ENCODE results near the gene KCNIP4.

DNA sequence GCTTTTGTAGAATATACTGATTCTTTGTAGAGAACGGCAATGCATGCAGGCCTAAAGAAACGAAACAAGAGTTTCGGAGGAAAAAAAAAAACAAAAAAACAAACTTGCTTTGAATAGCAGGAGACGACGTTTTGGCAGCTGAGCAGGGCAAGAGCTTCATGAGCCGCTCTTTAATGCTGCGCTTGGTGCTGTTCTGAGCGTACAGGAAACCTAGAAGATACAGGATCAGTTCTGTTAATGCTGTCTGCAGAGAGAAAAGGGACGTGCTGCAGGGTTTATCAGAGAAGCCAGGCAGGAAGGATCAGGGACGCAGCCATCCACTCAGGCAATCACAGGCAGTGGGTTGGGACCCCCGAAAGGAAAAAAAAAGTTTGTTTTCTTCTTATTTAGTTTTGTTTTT, 1066.1 kb downstream of the KCNIP4 start:
- TF ChIP-seq POLR2A (IDR thresholded peaks at IDR 0.05) = no peak
- TF ChIP-seq, protein P1, sequence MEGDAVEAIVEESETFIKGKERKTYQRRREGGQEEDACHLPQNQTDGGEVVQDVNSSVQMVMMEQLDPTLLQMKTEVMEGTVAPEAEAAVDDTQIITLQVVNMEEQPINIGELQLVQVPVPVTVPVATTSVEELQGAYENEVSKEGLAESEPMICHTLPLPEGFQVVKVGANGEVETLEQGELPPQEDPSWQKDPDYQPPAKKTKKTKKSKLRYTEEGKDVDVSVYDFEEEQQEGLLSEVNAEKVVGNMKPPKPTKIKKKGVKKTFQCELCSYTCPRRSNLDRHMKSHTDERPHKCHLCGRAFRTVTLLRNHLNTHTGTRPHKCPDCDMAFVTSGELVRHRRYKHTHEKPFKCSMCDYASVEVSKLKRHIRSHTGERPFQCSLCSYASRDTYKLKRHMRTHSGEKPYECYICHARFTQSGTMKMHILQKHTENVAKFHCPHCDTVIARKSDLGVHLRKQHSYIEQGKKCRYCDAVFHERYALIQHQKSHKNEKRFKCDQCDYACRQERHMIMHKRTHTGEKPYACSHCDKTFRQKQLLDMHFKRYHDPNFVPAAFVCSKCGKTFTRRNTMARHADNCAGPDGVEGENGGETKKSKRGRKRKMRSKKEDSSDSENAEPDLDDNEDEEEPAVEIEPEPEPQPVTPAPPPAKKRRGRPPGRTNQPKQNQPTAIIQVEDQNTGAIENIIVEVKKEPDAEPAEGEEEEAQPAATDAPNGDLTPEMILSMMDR (IDR thresholded peaks at IDR 0.05) = no peak

Data from tibial nerve (tissue), 3 donors.